Measurements from ENCODE around the gene TOPBP1.
A peak's percentile ranks its signal among the peaks of the same experiment; 100 is the strongest.

Gene TOPBP1

DNA sequence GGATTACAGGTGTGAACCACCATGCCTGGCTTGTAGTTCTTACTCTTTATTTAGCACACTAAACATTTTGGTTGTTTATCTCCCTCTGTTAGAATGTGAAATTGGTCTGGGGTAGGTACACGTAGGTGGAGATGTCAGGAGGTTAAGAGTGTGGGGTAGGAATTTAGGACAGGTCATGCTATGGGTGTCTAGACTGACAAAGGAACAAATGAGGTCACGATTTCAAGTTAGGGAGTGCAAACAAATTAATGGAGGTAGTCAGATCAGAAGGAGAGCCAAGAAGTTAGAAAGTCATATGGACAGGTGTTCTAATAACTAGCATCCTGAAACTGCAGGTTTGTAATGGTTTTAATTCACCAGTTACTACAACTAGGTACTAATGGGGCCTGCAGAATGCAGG, 68.5 kb downstream of the TOPBP1 start:
- TF ChIP-seq, protein P1, sequence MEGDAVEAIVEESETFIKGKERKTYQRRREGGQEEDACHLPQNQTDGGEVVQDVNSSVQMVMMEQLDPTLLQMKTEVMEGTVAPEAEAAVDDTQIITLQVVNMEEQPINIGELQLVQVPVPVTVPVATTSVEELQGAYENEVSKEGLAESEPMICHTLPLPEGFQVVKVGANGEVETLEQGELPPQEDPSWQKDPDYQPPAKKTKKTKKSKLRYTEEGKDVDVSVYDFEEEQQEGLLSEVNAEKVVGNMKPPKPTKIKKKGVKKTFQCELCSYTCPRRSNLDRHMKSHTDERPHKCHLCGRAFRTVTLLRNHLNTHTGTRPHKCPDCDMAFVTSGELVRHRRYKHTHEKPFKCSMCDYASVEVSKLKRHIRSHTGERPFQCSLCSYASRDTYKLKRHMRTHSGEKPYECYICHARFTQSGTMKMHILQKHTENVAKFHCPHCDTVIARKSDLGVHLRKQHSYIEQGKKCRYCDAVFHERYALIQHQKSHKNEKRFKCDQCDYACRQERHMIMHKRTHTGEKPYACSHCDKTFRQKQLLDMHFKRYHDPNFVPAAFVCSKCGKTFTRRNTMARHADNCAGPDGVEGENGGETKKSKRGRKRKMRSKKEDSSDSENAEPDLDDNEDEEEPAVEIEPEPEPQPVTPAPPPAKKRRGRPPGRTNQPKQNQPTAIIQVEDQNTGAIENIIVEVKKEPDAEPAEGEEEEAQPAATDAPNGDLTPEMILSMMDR (IDR thresholded peaks at IDR 0.05; ENCODE audit: insufficient read depth, missing control alignments) = no peak
- no peak for DNase-seq (ENCODE audit: insufficient read length, low spot score)
- FAIRE-seq = no peak

DNA sequence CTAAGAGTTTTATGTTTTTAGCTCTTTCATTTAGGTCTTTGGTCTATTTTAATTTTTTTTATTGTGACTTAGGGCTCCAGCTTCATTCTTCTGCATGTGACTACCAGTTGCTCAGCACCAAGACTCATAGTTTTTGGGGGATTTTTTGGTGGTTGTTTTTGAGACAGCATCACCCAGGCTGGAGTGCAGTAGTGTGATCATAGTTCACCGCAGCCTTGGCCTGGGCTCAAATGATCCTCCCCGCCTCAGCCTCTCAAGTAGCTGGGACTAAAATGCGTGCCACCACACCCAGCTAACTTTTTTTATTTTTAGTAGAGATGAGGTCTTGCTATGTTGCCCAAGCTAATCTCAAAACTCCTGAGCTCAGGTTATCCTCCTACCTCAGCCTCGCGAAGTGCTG, 68.9 kb downstream of the TOPBP1 start:
- no peak for FAIRE-seq
- TF ChIP-seq, protein P1 (IDR thresholded peaks at IDR 0.05; ENCODE audit: insufficient read depth, missing control alignments) = no peak
- no peak for DNase-seq (ENCODE audit: insufficient read length, low spot score)

DNA sequence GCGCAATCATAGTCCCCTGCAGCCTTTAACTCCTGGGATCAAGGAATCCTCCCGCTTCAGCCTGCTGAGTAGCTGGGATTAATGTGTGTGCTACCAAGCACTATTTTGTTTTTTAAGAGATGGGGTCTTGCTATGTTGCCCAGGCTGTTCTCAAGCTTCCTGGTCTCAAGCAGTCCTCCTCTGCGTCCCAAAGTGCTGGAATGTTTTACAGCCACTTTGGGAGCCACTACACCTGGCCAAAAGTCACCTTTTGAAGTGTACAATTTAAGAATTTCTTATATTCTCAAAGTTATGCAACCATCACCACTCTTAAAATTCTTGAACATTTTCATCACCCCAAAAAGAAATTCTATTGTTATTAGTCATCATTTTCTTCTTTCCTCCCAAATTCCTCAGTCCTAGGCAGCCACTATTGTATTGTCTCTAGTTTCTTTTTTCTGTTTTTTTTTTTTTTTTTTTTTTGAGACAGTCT, 70.4 kb downstream of the TOPBP1 start:
- TF ChIP-seq, protein P1 (IDR thresholded peaks at IDR 0.05; ENCODE audit: insufficient read depth, missing control alignments) = no peak
- DNase-seq (ENCODE audit: insufficient read length, low spot score) (no peak), FAIRE-seq (no peak)

DNA sequence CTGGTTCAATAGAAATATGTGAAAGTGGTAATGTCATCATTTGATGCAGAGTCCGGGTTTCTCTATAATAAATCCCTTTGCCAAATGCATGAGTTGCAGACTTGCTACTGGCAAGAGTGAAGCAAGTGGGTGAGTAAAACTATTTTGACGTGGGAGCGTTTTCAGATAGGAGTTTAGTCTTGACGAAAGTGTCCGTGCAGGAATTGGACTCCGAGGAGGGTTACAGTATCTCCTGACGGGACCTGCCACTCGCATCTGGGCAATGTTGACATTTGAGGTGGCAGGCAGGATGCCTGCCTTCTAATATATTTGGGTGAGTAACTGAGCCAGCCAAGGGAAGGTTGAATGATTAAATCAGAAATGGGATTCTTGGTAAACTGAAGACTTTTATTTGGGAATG, 72.2 kb downstream of the TOPBP1 start:
- FAIRE-seq (no peak), DNase-seq (ENCODE audit: insufficient read length, low spot score) (no peak)
- TF ChIP-seq, protein P1 (IDR thresholded peaks at IDR 0.05; ENCODE audit: insufficient read depth, missing control alignments) = no peak

DNA sequence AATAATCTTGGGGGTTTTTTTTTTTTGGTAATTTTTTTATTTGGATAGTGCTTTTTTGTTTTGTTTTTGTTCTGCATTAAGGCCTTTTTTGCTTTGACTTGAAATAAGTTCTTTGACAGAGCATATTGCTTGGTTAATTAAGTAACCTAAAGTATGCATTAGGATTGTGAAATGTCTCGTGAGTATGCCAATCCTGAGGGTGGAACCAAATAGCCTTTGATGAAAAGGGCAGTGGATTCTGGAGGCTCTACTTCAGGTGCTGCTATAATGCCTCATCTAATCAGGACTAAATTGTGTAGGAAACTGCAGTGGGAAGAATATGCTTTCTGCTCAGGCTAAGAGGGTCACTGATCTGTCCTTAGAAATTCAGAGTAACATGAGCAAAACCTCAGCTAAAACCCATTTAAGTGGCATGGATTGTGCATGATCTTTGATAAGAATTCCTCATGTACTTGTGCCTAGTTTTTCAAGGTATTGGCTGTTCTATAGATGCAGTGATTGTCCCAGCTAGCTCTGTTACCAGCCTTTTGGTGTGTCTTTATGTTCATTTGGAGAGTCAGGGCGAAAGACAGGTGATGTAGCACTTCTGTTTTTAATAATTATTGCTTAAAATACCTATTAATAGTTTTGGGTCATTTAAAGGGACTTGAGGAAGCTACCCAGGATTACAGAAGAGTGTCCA, 72.8 kb downstream of the TOPBP1 start:
- TF ChIP-seq, protein P1 (IDR thresholded peaks at IDR 0.05; ENCODE audit: insufficient read depth, missing control alignments) = no peak

DNA sequence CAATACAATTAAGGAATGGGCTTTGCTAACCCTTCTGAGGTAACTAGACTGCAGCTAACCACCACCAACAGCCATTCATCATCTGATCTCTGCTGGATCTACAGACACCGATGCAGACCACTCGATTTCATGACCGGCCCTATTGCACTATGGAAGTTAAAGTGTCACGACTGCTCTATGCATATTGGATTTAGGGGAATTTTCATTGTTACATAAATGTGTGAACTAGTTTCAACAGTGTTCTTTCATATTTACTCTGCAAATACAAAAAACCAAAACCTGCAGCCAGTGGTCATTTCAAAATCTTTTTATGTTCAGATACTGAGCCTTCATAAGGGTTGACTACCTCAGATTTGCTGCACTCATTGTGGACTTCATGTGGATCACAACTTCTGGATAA, 73.7 kb downstream of the TOPBP1 start:
- TF ChIP-seq, protein P1 (IDR thresholded peaks at IDR 0.05; ENCODE audit: insufficient read depth, missing control alignments) = no peak

More for the DNA sequence above, 72.8 kb downstream of the TOPBP1 start:
- DNase-seq (ENCODE audit: insufficient read length, low spot score) = no peak
- FAIRE-seq = no peak

DNA sequence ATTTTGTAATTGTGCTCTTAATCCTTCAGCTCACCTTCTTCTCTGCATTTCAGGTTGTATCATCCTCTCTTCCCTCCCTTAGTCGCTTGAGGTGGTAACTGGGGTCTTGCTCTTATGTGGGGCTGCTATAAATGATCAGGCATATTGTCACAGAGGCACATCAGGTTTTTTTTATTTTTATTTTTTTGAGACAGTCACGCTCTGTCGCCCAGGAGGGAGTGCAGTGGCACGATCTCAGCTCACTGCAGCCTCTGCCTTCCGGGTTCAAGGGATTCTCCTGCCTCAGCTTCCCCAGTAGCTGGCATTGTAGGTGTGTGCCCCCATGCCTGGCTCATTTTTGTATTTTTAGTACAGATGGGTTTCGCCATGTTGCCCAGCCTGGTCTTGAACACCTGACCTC, 78.3 kb downstream of the TOPBP1 start:
- no peak for FAIRE-seq
- no peak for DNase-seq (ENCODE audit: insufficient read length, low spot score)
- TF ChIP-seq, protein P1 (IDR thresholded peaks at IDR 0.05; ENCODE audit: insufficient read depth, missing control alignments) = no peak

More for the DNA sequence above, 73.7 kb downstream of the TOPBP1 start:
- DNase-seq (ENCODE audit: insufficient read length, low spot score) (no peak), FAIRE-seq (peak; percentile 48)
